Sigmoid colon (tissue), 4 donors: ENCODE measurements around the gene EMX2.

Experiments
- EP300 ChIP-seq, 4 donors: sonication (generic); formaldehyde crosslinking; IDR thresholded peaks; one replicate each; pipeline ENCODE4 v1.6.1; 2017; ENCODE audit warnings: antibody characterized with exemption in 4 of 4
- POLR2A ChIP-seq, 2 donors: fragments of 450-650 bp; IDR thresholded peaks; one replicate each; pipeline ENCODE4 v1.6.1; 2016; ENCODE audit warnings: antibody characterized with exemption in 2 of 2, mild to moderate bottlenecking in 2 of 2, moderate library complexity in 2 of 2
- POLR2AphosphoS5 ChIP-seq, 4 donors: sonication (generic); formaldehyde crosslinking; IDR thresholded peaks; one replicate each; pipeline ENCODE4 v1.6.1; 2017; ENCODE audit warnings: antibody characterized with exemption in 4 of 4
- TF ChIP-seq, protein P1 (sequence below), 4 experiments: fragments of 450-650 bp in 3 of 4; fragments of 200-600 bp in 1 of 4; IDR thresholded peaks; one replicate each; pipeline ENCODE4 v1.5.1; 2016 to 2019; ENCODE audit warnings: antibody characterized with exemption in 4 of 4, mild to moderate bottlenecking in 3 of 4, moderate library complexity in 2 of 4

DNA sequence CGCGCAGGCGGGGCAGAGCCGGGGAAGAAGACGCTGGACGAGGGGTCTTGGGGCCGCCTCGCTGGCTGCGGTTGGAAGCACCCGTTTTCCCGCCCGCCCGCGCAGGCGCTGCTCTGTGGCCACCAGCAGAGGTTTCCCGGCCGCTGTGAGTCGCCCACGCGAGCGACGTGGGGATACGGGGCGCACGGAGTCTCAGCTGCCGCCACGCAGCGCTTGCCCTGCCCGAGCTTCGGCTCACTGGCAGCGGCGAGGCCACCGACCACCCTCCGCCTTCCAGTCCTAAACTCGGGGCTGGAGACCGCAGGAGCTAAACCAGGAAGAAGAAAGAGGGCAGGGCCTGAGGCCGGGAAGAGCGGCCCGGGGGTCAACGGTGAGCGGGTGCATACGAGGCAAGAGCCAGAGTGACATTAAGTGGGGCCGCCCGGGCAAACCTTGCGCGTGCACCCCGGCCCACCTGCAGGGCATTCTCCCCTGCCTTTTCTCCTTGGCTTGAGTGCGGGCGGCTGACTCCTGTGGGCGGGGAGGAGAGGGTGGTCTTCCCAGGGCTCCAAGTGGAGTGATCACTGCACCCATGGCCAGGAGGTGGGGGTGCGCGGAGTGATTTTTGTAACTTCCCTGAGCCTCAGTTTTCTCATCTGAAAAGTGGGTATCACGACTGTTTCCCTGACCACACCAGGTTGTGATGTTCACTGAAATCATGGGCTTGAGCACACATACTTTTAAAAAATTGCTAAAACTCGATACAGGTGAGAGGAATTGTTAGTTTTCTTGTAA lies 7.1 kb upstream of the EMX2 start:
- TF ChIP-seq, protein P1, sequence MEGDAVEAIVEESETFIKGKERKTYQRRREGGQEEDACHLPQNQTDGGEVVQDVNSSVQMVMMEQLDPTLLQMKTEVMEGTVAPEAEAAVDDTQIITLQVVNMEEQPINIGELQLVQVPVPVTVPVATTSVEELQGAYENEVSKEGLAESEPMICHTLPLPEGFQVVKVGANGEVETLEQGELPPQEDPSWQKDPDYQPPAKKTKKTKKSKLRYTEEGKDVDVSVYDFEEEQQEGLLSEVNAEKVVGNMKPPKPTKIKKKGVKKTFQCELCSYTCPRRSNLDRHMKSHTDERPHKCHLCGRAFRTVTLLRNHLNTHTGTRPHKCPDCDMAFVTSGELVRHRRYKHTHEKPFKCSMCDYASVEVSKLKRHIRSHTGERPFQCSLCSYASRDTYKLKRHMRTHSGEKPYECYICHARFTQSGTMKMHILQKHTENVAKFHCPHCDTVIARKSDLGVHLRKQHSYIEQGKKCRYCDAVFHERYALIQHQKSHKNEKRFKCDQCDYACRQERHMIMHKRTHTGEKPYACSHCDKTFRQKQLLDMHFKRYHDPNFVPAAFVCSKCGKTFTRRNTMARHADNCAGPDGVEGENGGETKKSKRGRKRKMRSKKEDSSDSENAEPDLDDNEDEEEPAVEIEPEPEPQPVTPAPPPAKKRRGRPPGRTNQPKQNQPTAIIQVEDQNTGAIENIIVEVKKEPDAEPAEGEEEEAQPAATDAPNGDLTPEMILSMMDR (IDR thresholded peaks at IDR 0.05), result no peak
- TF ChIP-seq POLR2AphosphoS5 (IDR thresholded peaks at IDR 0.05), result no peak
- no peak for TF ChIP-seq POLR2A (IDR thresholded peaks at IDR 0.05)
- TF ChIP-seq EP300 (IDR thresholded peaks at IDR 0.05), result no peak
